VCaP (cell line): ENCODE results near the gene UBE2V1.
A peak's percentile ranks its signal among the peaks of the same experiment; 100 is the strongest.

Experiments
- H3K27ac ChIP-seq: fragments of 450-650 bp; 2 replicates; pipeline ENCODE4 v1.5.1; 2017
- CTCF ChIP-seq: fragments of 450-650 bp; conservative IDR thresholded peaks from 2 replicates; pipeline ENCODE4 v1.5.1; 2017; ENCODE audit warnings: mild to moderate bottlenecking, moderate library complexity

The UBE2V1 gene

GRCh38 chr20:50055524-50056083, 57.3 kb downstream of the UBE2V1 start:
- H3K27ac ChIP-seq: no peak overlapping the region
- no peak for TF ChIP-seq CTCF

DNA sequence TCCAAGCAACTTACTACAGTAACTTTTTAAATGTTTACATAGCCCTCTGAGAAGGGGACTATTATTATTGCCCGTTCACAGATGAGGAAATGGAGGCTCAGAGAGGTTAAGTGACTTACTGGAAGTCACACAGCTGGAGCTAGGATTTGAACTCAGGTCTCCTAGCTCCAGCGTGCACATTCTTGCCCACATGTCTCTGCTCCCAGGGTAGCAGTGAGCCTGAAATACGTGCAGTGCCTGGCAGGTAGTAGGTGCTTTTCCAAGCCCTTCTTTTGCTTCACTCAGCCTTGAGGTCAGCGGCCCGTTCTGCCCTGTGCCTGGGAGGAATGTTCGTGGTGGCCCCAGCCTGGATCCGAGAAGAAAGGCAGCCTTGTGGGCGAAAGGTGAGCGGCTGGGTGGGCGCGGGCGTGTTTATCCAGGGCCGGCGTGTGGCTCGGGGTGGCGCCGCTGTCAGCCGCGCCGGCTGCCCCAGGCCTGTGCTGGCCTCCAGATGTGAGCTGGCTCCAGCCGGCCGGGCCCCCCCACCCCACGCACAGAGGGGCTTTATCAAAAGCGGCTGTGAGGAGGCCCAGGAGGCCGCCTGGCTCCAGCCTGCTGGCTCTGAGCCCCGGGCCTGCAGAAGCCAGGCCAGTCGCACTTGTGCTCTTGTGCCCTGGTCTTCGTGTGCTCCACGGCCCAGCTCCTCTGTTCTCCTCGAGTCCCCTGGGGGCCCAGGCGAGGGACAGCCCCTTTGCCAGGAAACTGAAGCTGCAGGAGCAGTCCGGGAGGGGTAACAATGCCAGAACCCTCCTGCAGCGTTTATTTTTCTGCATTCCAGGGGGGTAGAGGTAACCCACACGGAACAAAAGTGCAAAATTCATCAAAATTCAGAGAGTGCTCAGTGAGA, 58.1 kb downstream of the UBE2V1 start:
- H3K27ac ChIP-seq: no peak overlapping the region
- no peak for TF ChIP-seq CTCF

- 0 out of 2 replicates have a peak, but pooled peaks have one; percentile 10 for TF ChIP-seq CTCF
- no peak overlapping the region for H3K27ac ChIP-seq
Measured at GRCh38 chr20:50054231-50054547, 58.8 kb downstream of the UBE2V1 start.

GRCh38 chr20:50053362-50054230, 59.4 kb downstream of the UBE2V1 start:
- no peak for TF ChIP-seq CTCF
- H3K27ac ChIP-seq: no peak overlapping the region

- H3K27ac ChIP-seq: no peak overlapping the region
- TF ChIP-seq CTCF: no peak
Measured at GRCh38 chr20:50052550-50053361, 60.2 kb downstream of the UBE2V1 start.

- H3K27ac ChIP-seq: no peak overlapping the region
- no peak for TF ChIP-seq CTCF
Measured at GRCh38 chr20:50050660-50051308, 62.2 kb downstream of the UBE2V1 start.
